Fibroblast of skin of scalp (primary cell): ENCODE results near the gene ALDH7A1. TPM values are rescaled to one million over a fixed set of nuclear protein-coding genes. Genes with fewer than 3 reads are reported as not detected.
A peak's percentile ranks its signal among the peaks of the same experiment; 100 is the strongest.
"Not testable (repeated sequence)": the region's sequence is repeated elsewhere in the genome, so short reads cannot be mapped to it uniquely, and the experiment has no call there.

Experiments
- DNase-seq: peaks from one replicate; pipeline ENCODE4 v3.0.0-alpha.2; 2013
- polyA plus RNA-seq, 2 experiments: library from polyadenylated mRNA; unstranded; fragments of 120-200 nt; gene quantifications; one replicate each; pipeline ENCODE4 v1.2.1, GENCODE V29; 2013; ENCODE audit not compliant: insufficient read length in 2 of 2

The ALDH7A1 gene
- 74.7 TPM for polyA plus RNA-seq (2013, experiment 1 of 2; ENCODE audit: insufficient read length)
- polyA plus RNA-seq (2013, experiment 2 of 2; ENCODE audit: insufficient read length), result 73.5 TPM

- peak; percentile 98 for DNase-seq
Observed at GRCh38 chr5:126594748-126595485, at the start of gene ALDH7A1. TSS of gene ALDH7A1 (minus strand) at chr5:126595219. CDS start at chr5:126595198, 21 bp downstream.

- DNase-seq, result no peak
Observed at GRCh38 chr5:126641387-126641786, 46.4 kb upstream of the ALDH7A1 start.

- no peak for DNase-seq
Observed at GRCh38 chr5:126640866-126641265, 45.8 kb upstream of the ALDH7A1 start.

- no peak for DNase-seq
Observed at GRCh38 chr5:126636956-126637355, 41.9 kb upstream of the ALDH7A1 start.

- no peak for DNase-seq
Observed at GRCh38 chr5:126635585-126635984, 40.6 kb upstream of the ALDH7A1 start.

GRCh38 chr5:126633552-126633951 is 38.5 kb upstream of the ALDH7A1 start:
- no peak for DNase-seq

- no peak for DNase-seq
Observed at GRCh38 chr5:126631920-126632319, 36.9 kb upstream of the ALDH7A1 start.

GRCh38 chr5:126628102-126628501 is 33.1 kb upstream of the ALDH7A1 start:
- no peak for DNase-seq

- DNase-seq, result peak; percentile 90
Observed at GRCh38 chr5:126624534-126624933, 29.5 kb upstream of the ALDH7A1 start.

- DNase-seq, result no peak
Observed at GRCh38 chr5:126619781-126620180, 24.8 kb upstream of the ALDH7A1 start.

GRCh38 chr5:126617603-126618002 is 22.6 kb upstream of the ALDH7A1 start:
- DNase-seq, result not testable (repeated sequence)

- DNase-seq, result no peak
Observed at GRCh38 chr5:126615286-126615685, 20.3 kb upstream of the ALDH7A1 start.

GRCh38 chr5:126613941-126614592 is 19.0 kb upstream of the ALDH7A1 start:
- no peak for DNase-seq

GRCh38 chr5:126610616-126611015 is 15.6 kb upstream of the ALDH7A1 start:
- DNase-seq, result no peak

- DNase-seq, result no peak
Observed at GRCh38 chr5:126610160-126610559, 15.1 kb upstream of the ALDH7A1 start.

- DNase-seq, result no peak
Observed at GRCh38 chr5:126605525-126605924, 10.5 kb upstream of the ALDH7A1 start.

GRCh38 chr5:126603402-126603991 is 8.5 kb upstream of the ALDH7A1 start:
- no peak for DNase-seq

- DNase-seq, result peak; percentile 85
Observed at GRCh38 chr5:126600631-126601511, 5.9 kb upstream of the ALDH7A1 start, which contains the start of gene PHAX. TSS of gene PHAX (plus strand) at chr5:126600947. CDS start at chr5:126600963, 16 bp downstream.

- not testable (repeated sequence) for DNase-seq
Observed at GRCh38 chr5:126599971-126600630, 5.1 kb upstream of the ALDH7A1 start.

GRCh38 chr5:126599499-126599898 is 4.5 kb upstream of the ALDH7A1 start:
- no peak for DNase-seq

- DNase-seq, result peak; percentile 33
Observed at GRCh38 chr5:126597156-126597555, 2.1 kb upstream of the ALDH7A1 start.
